NCI-H2107 treated with DMSO at 0.1 percent for 48 hours (cell line): ENCODE data around the gene C1QTNF5.

ENCODE experiments used
- DNase-seq: peaks from one replicate; lab custom pipeline; 2025; ENCODE audit not compliant: unreplicated experiment; lab: John Stamatoyannopoulos, UW

Gene C1QTNF5

GRCh38 chr11:119318240-119319135 lies 22.2 kb downstream of the C1QTNF5 start:
- DNase-seq: no peak

- no peak for DNase-seq
These were observed 23.0 kb downstream of the C1QTNF5 start for GRCh38 chr11:119317592-119318239.

- DNase-seq: no peak
These were observed 23.7 kb downstream of the C1QTNF5 start, which contains the start of gene MCAM for GRCh38 chr11:119316729-119317591. TSS of gene MCAM (minus strand) at chr11:119317130. CDS start at chr11:119317101, 29 bp downstream.

DNA sequence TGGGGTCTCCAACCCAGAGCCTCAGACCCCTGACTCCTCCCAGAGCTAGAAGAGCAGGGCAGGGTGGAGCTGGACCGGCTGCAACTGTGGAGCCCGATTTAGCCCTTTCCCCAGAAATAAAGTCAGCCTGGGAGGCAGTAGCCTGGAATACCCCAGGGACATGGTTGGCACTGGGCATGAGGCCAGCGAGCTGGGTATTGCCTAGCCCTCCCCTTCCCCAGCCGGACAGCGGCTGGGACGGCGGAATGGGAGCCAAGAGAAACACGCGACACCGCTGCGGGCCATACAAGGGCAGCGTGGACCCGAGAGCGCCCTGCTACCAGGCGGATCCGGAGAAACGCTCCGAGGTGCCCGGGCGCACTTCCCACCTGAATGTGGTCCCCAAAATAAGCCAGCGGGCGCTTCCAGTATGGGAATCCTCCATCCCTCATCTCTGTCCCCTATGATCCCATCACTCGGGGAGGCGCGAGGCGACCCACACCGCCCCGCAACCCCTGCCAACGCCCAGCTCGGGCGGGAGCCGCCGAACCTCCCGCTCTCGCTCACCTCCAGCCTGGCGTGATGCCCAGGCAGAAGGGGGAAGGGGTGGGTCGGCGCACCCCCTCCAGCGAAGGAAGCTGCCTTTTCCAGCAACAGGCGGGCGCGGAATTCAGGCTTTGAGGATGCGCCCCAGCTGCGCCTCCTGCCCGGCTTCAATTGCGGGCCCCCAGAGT lies 24.5 kb downstream of the C1QTNF5 start:
- peak; percentile 35 for DNase-seq

DNA sequence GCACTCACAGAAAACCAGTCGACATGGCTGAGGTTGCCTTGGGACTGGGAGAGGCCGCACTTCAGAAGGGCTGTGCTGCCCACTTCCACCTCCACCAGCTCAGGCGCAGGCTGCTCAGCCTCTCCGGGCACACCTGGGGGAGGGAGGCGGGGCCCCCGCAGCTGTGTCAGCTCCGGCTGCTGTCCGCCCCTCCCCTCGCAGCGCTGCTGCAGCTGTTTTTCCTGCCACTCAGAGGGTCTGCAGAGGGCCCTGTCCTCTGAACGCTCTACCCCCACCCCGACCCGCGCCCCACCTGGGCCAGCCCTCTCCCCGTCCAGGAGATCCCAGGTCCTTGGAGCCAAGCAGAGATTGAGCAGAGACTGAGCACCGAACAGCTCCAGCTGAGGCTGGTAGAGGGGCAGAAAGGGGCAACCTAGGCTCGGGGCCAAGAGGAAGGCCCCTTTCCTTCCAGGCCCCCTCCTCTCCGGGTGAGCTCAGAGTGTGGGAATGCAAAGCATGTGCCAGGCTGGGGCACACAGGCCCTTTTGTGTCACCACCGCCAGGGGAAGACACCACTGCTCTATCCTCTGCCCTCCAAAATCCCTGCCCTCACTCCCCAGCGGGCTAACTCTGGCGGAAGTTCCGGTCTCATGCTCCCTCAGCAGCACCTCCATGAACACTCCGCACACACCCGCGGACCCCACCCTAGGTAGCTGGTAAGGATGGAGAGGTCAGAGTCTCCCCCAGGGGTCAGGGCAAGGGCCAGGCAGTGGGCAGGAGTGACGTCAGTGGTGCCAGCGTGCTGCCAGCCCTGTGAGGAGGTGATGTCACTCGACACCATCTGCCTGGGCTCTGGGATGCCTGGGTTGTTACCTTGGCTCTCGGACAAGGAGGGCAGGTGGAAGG lies 25.3 kb downstream of the C1QTNF5 start:
- peak; percentile 35 for DNase-seq

GRCh38 chr11:119314726-119315125 lies 26.0 kb downstream of the C1QTNF5 start:
- no peak for DNase-seq

DNA sequence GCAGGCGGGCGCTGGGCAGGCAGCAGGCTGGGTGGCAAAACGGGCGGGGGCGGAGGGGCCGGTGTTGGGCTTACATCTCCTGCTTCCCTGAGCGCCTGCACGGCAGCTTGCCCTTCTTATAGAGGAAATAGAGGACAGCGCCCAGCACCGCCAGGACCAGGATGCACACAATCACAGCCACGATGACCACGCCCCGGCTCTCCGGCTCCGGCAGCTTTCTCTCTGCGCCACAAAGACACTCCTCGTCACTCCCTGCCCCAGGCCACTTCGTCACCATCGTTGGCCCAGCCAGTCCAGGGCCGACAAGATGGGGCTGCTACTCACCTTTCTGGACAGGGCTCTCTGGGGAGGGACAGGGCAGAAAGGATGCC lies 30.0 kb downstream of the C1QTNF5 start:
- no peak for DNase-seq

- no peak for DNase-seq
These were observed 30.6 kb downstream of the C1QTNF5 start for GRCh38 chr11:119309953-119310681.

DNA sequence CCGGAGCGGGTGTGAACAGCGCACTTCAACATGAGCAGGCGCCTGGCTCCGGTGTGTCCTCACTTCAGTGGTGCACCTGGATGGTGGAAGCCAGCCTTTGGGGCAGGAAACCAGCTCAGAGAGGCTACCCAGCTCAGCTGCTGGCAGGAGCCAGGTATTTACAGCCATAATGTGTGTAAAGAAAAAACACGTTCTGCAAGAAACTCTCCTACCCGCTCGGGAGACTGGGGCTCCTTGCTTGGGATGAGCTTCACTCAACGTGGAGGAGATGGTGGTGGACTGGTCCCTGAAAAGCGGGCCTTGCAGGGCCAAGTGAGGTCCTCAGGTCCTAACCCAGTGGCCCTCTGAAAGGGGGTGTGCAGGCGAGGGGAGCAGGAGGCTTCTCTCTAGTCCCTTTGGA lies 31.3 kb downstream of the C1QTNF5 start:
- no peak for DNase-seq

DNA sequence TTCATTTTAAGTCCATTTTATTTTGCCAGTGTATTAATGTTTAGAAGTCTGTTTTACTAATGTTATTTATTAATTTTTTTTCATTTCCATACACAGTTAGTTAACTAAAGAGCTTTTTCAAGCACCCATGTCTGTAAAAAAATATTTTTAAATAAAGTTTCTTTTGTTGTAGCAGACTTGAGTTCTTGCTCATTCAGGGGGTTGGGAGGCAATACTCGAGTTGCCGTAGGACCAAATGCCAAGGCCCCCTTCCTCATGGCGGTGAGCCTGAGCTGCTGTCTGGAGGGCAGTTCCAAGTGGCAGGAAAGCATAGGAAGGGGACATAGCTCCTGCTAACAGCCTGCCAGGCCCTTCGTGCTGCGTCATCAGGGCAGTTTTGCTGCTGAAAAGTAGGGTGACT lies 32.7 kb downstream of the C1QTNF5 start:
- DNase-seq: no peak

DNA sequence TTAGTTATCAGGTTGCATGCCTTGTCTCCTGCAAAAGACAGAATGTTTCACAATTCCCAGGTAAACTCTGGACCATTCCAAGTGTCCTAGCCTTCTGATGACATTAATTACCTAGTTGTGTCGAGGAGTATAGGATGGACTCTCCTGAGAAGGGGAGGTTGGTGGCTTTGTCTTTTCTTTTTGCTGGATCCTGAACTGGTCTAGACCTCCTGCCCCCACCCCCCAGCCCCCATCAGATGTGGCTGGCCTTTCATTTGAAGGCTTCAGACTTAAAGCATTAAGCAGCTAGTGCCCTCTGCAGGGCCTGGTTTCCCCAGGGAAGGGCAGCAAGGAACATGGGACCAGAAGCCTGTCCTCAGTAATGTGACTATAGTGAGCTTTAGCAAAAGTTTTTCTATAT lies 33.5 kb downstream of the C1QTNF5 start:
- DNase-seq: no peak

GRCh38 chr11:119306373-119306890 lies 34.3 kb downstream of the C1QTNF5 start:
- peak; percentile 23 for DNase-seq

DNA sequence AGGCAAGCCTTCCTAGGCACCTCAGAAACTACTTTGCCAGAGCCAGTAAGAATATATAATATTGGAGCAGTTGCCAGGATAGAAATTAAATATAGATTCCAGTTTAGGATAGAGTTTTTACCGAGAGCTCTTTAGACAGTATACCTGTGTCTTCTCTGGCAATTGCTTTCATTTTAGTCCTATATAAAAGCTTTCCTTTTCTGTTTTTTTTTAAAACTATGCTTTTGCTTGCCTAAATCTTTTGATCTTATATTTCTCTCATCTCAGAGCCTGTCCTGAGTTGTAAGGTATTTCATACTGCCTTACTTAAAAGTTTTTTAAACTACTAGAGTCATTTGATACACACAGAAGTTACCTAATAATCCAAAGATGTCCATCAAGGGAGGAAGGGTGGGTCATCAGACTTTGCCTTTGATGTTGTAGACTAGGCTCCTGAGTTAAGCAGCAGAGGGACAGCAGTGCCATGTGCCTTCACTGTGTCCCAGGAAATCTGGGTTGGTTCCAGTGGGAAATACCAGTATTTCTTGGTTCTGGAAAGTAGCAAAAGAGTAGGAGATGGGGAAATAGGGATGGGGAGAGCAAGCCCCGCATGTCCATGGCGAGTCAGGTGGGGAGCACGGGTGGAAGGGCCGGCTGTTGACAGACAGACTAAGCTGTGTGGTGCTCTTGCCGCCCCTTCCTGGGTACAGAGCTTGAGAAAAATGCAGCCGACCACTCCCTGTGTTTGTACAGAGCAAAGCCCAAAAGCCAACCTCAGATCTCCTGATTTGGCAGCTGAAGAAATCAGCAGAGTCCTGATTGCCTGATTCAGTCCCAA lies 34.9 kb downstream of the C1QTNF5 start:
- DNase-seq: no peak

DNA sequence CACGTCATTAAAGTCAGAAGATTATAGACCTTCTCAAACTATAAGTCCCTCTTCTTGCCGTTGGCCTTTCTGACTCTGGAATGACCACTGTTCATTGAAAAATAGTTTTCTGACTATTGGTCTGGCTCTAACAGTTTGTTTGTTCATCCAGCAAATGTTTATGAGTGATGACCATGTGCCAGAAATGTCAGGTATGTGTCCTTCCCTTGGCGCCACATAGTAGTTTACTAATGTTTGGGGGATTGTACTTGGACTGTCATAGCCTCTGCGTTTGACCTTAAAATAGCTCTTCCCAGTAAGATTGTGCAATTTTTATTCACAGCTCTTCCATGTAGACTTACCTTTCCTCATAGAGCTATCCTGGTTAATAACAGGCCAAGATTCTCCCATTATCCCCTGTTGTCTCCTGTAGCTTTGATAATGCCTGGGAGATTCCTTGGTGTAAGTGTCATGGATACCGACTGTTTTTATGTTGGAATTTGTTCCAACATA lies 37.4 kb downstream of the C1QTNF5 start:
- no peak for DNase-seq

DNA sequence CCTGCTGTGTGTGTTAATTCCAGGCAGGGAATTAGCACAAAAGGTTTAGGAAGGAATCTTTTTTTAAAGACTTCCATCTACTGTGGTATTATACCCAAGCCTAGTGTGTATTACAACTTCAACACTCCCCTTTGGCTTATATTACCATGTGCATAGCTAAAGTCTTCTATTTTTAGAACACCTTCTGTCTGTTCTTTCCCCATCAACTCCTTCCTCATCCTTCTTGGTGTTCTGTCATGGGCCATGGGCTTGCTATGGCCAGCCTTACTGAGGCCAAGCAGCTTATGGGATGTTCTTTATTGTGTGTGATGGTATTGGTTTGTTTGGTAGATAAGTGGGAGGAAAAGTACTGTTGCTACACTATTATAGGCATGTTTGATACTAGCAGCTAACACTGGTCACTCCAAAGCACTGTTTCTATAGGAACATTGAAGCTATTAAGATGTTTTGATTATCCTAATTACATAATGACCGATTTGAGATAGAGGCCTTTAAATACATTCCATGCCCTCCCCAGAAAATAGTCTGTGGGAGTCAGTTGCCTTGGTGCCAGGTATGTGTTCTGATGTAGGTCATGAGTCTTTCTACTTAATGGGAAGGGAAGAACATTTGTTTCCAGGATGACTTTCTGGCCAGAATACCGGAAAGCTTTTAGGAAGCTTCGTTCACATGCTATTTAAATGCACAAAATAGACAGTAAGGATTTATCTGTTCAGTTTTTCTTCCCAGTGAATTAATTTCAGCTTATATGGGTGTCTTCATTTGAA lies 40.3 kb downstream of the C1QTNF5 start:
- no peak for DNase-seq

GRCh38 chr11:119299416-119299815 lies 41.3 kb downstream of the C1QTNF5 start:
- no peak for DNase-seq

GRCh38 chr11:119298726-119299125 lies 42.0 kb downstream of the C1QTNF5 start:
- no peak for DNase-seq
